ENCODE data around the gene NRIP1. TPM values are rescaled to one million over a fixed set of nuclear protein-coding genes. Genes with fewer than 3 reads are reported as not detected.

NRIP1 gene
- total and polyA plus RNA-seq, 2 donors (not counting 3 experiments of a cell fraction or from before 2014, with no cell fraction given): 2.8 to 24.0 TPM

GRCh38 chr21:15078180-15078579 is 13.4 kb upstream of the NRIP1 start:
- no peak overlapping the region for H3K4me3 ChIP-seq (replicated peaks in 1 of 3; ENCODE audit: insufficient read depth in 1 of 3, low read depth in 1 of 3, low read length in 3 of 3)
- no TSS peak for BruUV-seq (replicated peaks)
- no peak overlapping the region for H3K27ac ChIP-seq (ENCODE audit: insufficient read depth, low read depth, low read length)
- no peak overlapping the region for H2AFZ ChIP-seq (ENCODE audit: low read depth, low read length)
- no peaks in the 10 kb centered on the region for H3K9me1 ChIP-seq (replicated peaks; ENCODE audit: control insufficient read depth, extremely low read depth, insufficient read depth, low read length)
- dilution Hi-C loops (cut with MboI; ENCODE audit: extremely low pct_ligation_motif_present, low sequenced_read_pairs) (no loop called here), intact Hi-C loops (cut with micrococcal nuclease) (no loop called here)
- POLR2A ChIA-PET: no interaction called here
- no peaks in the 10 kb centered on the region for H3K4me1 ChIP-seq (ENCODE audit: control insufficient read depth, extremely low read depth, insufficient read depth, low read length)
- H4K20me1 ChIP-seq (replicated peaks; ENCODE audit: control insufficient read depth, extremely low read depth, insufficient read depth, low read length): no peaks in the 10 kb centered on the region
- H3K9me3 ChIP-seq (replicated peaks; ENCODE audit: control insufficient read depth, insufficient read depth, low read length): no peaks in the 10 kb centered on the region
- H3K27me3 ChIP-seq (ENCODE audit: control insufficient read depth in 2 of 2, insufficient read depth in 2 of 2, low read length in 2 of 2): no peaks in the 10 kb centered on the region
- FAIRE-seq (no peak), DNase-seq (ENCODE audit: low read depth, low spot score) (no peak)
- H3K4me2 ChIP-seq (ENCODE audit: insufficient read depth, low read length): no peak overlapping the region
- TF ChIP-seq MYC (IDR thresholded peaks at IDR 0.05; ENCODE audit: low read depth, low read length): no peak
- no peak for TF ChIP-seq CTCF (IDR thresholded peaks at IDR 0.05; ENCODE audit: extremely low read depth in 1 of 2, insufficient read depth in 1 of 2, low read depth in 1 of 2, low read length in 2 of 2)
- no peak for TF ChIP-seq POLR2AphosphoS5 (IDR thresholded peaks at IDR 0.05; ENCODE audit: insufficient read depth, low read depth, low read length)
- no peak for TF ChIP-seq FOS (IDR thresholded peaks at IDR 0.05; ENCODE audit: borderline replicate concordance, insufficient read depth, low read length)
- TF ChIP-seq MAX (IDR thresholded peaks at IDR 0.05; ENCODE audit: insufficient read depth, insufficient read length): no peak
- no peak for TF ChIP-seq GATA2 (IDR thresholded peaks at IDR 0.05; ENCODE audit: insufficient read depth, insufficient read length, low read depth, low read length)
- no peak for TF ChIP-seq POLR2A (IDR thresholded peaks at IDR 0.05; ENCODE audit: low read depth, low read length)
- no peak for TF ChIP-seq JUN (IDR thresholded peaks at IDR 0.05; ENCODE audit: borderline replicate concordance, insufficient read depth, insufficient read length, low read depth)
- no peak for TF ChIP-seq EZH2 (IDR thresholded peaks at IDR 0.05; ENCODE audit: borderline replicate concordance, low read depth, low read length, severe bottlenecking)
- H3K36me3 ChIP-seq (ENCODE audit: control insufficient read depth in 2 of 2, extremely low read depth in 1 of 2, insufficient read depth in 2 of 2, low read length in 2 of 2): no peaks in the 10 kb centered on the region
- no peak overlapping the region for H3K9ac ChIP-seq (replicated peaks; ENCODE audit: extremely low read depth, insufficient read depth, low read length)
- H3K79me2 ChIP-seq (ENCODE audit: control insufficient read depth, insufficient read depth, low read length): no peaks in the 10 kb centered on the region
- CTCF ChIA-PET: interaction anchor here (1.0 kb wide), 1 partner anchor 13 kb away, joined by 3 read pairs; the partner anchor contains the start of gene NRIP1

Data from endothelial cell of umbilical vein (primary cell).